ENCODE data around the gene SLC9A4. TPM values are rescaled to one million over a fixed set of nuclear protein-coding genes. Genes with fewer than 3 reads are reported as not detected.

The SLC9A4 gene
- total RNA-seq, 1 donor, result not detected

DNA sequence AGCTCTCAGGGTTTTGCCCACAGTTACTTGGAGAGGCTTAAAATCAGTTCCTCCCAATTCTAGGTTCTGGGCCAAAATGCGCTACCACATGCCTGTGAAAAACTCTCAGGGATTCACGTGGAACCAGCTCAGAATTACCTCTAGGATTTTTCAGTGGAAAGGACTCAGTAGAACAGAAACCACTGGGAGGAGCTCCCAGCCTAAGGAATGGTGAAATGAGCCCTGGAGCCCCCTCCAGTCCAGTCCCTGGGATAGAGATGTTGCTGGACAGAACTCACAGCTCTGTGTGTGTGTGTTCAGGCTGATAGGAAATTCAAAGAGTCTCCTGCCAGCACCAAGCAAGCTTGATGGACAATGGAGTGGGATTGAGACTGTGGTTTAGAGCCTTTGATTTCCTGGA lies 21.1 kb upstream of the SLC9A4 start:
- Histone ChIP-seq H3K79me2 (ENCODE audit: insufficient read depth, low read length) (no peaks in the 10 kb centered on the region), H2AFZ (ENCODE audit: low read length) (no peak overlapping the region), H3K27ac (ENCODE audit: low read depth, low read length) (no peak overlapping the region), H4K20me1 (ENCODE audit: insufficient read depth, low read length) (no peaks in the 10 kb centered on the region), H3K4me3 (ENCODE audit: insufficient read depth, low read length) (no peak overlapping the region), H3K4me1 (ENCODE audit: insufficient read depth, low read length) (no peaks in the 10 kb centered on the region), H3K4me2 (ENCODE audit: insufficient read depth, low read length) (no peak overlapping the region), H3K36me3 (ENCODE audit: insufficient read depth, low read length) (no peaks in the 10 kb centered on the region), H3K9me3 (ENCODE audit: low read depth, low read length) (no peaks in the 10 kb centered on the region), H3K27me3 (ENCODE audit: insufficient read depth, low read length) (peaks cover 8% of the 10 kb centered on the region)
- no peak for DNase-seq (ENCODE audit: insufficient read length, low spot score, missing footprints)
- TF ChIP-seq, protein P1, sequence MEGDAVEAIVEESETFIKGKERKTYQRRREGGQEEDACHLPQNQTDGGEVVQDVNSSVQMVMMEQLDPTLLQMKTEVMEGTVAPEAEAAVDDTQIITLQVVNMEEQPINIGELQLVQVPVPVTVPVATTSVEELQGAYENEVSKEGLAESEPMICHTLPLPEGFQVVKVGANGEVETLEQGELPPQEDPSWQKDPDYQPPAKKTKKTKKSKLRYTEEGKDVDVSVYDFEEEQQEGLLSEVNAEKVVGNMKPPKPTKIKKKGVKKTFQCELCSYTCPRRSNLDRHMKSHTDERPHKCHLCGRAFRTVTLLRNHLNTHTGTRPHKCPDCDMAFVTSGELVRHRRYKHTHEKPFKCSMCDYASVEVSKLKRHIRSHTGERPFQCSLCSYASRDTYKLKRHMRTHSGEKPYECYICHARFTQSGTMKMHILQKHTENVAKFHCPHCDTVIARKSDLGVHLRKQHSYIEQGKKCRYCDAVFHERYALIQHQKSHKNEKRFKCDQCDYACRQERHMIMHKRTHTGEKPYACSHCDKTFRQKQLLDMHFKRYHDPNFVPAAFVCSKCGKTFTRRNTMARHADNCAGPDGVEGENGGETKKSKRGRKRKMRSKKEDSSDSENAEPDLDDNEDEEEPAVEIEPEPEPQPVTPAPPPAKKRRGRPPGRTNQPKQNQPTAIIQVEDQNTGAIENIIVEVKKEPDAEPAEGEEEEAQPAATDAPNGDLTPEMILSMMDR (IDR thresholded peaks at IDR 0.05; ENCODE audit: extremely low read depth, low read depth, low read length), result no peak

DNA sequence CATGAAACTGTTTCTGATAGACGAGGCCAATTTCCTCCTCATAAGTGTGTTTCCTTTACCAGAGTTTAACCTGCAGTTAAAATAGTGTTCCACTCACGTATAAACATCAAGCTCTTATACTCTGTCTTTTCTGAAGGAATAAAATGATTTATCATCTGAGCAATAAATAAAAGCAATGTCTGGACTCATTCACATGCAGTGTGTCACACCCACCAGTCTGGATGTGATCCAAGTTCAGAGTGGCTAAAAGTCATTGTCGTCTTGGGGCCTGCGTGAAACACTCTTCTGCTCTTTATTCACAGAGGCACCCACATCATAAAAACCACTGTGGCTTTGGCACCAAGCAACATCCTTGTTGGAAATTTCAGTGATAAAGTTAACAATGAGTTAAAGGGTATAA lies 19.5 kb upstream of the SLC9A4 start:
- TF ChIP-seq, protein P1 (IDR thresholded peaks at IDR 0.05; ENCODE audit: extremely low read depth, low read depth, low read length), result no peak
- H3K79me2 ChIP-seq (ENCODE audit: insufficient read depth, low read length), result no peaks in the 10 kb centered on the region
- DNase-seq (ENCODE audit: insufficient read length, low spot score, missing footprints), result no peak

DNA sequence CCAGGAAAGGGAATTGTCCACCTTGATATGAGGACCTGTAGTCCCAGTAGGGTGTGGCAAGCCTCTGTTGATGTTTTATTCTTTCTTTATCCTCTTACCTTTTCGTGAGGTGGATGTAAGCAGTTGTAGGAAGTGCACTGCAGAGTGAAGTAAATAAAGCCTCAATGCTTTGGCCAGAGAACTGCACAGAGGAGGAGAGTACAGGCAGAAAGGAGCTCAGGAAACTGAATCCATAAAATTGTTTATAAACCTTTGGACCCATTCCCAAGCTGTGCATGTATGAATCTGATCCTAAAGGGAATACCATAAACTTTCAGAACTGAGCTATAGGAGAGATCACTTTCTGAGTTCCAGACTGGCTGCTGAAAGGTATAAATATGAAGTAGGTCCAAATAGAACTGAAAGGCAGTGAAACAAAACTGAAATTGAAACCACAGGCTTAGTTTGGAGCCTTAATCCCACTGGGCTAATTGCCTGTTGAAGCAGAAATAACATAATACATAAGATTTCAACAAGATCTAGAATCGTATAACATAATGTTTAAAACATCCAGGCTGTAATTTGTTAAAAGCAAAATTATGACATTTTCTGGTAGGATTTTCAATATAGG lies 17.9 kb upstream of the SLC9A4 start:
- Histone ChIP-seq H3K79me2 (ENCODE audit: insufficient read depth, low read length) (no peaks in the 10 kb centered on the region), H3K4me2 (ENCODE audit: insufficient read depth, low read length) (no peak overlapping the region), H3K36me3 (ENCODE audit: insufficient read depth, low read length) (no peaks in the 10 kb centered on the region), H2AFZ (ENCODE audit: low read length) (no peak overlapping the region), H3K4me3 (ENCODE audit: insufficient read depth, low read length) (no peak overlapping the region), H4K20me1 (ENCODE audit: insufficient read depth, low read length) (no peaks in the 10 kb centered on the region), H3K9me3 (ENCODE audit: low read depth, low read length) (no peaks in the 10 kb centered on the region), H3K27me3 (ENCODE audit: insufficient read depth, low read length) (peaks cover 8% of the 10 kb centered on the region), H3K27ac (ENCODE audit: low read depth, low read length) (no peak overlapping the region), H3K4me1 (ENCODE audit: insufficient read depth, low read length) (no peaks in the 10 kb centered on the region)
- DNase-seq (ENCODE audit: insufficient read length, low spot score, missing footprints), result no peak
- TF ChIP-seq, protein P1 (IDR thresholded peaks at IDR 0.05; ENCODE audit: extremely low read depth, low read depth, low read length), result no peak

More for the DNA sequence above, 19.5 kb upstream of the SLC9A4 start:
- H3K4me2 ChIP-seq (ENCODE audit: insufficient read depth, low read length), result no peak overlapping the region
- H3K27ac ChIP-seq (ENCODE audit: low read depth, low read length), result no peak overlapping the region
- no peaks in the 10 kb centered on the region for H3K4me1 ChIP-seq (ENCODE audit: insufficient read depth, low read length)
- no peaks in the 10 kb centered on the region for H3K36me3 ChIP-seq (ENCODE audit: insufficient read depth, low read length)
- H2AFZ ChIP-seq (ENCODE audit: low read length), result no peak overlapping the region
- peaks cover 8% of the 10 kb centered on the region for H3K27me3 ChIP-seq (ENCODE audit: insufficient read depth, low read length)
- H4K20me1 ChIP-seq (ENCODE audit: insufficient read depth, low read length), result no peaks in the 10 kb centered on the region
- no peak overlapping the region for H3K4me3 ChIP-seq (ENCODE audit: insufficient read depth, low read length)
- no peaks in the 10 kb centered on the region for H3K9me3 ChIP-seq (ENCODE audit: low read depth, low read length)

DNA sequence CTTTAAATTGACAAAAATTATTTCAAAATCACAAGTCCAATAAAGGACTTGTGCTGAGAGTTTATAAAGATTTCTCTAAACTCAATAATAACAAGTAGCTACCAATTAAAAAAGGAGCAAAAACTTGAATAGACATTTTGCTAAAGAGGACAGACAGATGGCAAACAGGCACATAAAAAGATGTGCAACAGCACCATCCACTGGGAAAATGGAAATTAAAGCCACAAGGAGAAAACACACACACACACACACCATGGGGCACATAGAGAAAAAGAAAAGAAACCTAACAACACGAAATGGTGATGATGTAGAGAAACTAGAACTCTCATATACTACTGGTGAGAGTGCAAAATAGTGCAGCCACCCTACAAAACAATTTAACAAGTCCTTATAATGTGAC lies 12.6 kb upstream of the SLC9A4 start:
- DNase-seq (ENCODE audit: insufficient read length, low spot score, missing footprints), result no peak
- no peaks in the 10 kb centered on the region for H4K20me1 ChIP-seq (ENCODE audit: insufficient read depth, low read length)
- H3K27me3 ChIP-seq (ENCODE audit: insufficient read depth, low read length), result peaks cover 3% of the 10 kb centered on the region
- no peak overlapping the region for H3K27ac ChIP-seq (ENCODE audit: low read depth, low read length)
- no peaks in the 10 kb centered on the region for H3K4me1 ChIP-seq (ENCODE audit: insufficient read depth, low read length)
- H3K4me3 ChIP-seq (ENCODE audit: insufficient read depth, low read length), result no peak overlapping the region
- no peaks in the 10 kb centered on the region for H3K79me2 ChIP-seq (ENCODE audit: insufficient read depth, low read length)
- H3K4me2 ChIP-seq (ENCODE audit: insufficient read depth, low read length), result no peak overlapping the region
- no peak overlapping the region for H2AFZ ChIP-seq (ENCODE audit: low read length)
- H3K36me3 ChIP-seq (ENCODE audit: insufficient read depth, low read length), result no peaks in the 10 kb centered on the region
- H3K9me3 ChIP-seq (ENCODE audit: low read depth, low read length), result no peaks in the 10 kb centered on the region
- TF ChIP-seq, protein P1 (IDR thresholded peaks at IDR 0.05; ENCODE audit: extremely low read depth, low read depth, low read length), result no peak

All from osteoblast (primary cell).